Activated CD4-positive, alpha-beta T cell treated with anti-CD3 and anti-CD28 coated beads, Interleukin-2, amount 50 U/mL, for 48 hours (primary cell): Measurements from ENCODE around the gene MTMR2.

Experiments
- DNase-seq, 2 experiments: peaks; one replicate each; pipeline ENCODE4 v3.0.0-alpha.2; 2020

MTMR2 gene

GRCh38 chr11:95917193-95918036 is 6.5 kb downstream of the MTMR2 start:
- no peak for DNase-seq

GRCh38 chr11:95916049-95916448 is 7.9 kb downstream of the MTMR2 start:
- DNase-seq: no peak

DNA sequence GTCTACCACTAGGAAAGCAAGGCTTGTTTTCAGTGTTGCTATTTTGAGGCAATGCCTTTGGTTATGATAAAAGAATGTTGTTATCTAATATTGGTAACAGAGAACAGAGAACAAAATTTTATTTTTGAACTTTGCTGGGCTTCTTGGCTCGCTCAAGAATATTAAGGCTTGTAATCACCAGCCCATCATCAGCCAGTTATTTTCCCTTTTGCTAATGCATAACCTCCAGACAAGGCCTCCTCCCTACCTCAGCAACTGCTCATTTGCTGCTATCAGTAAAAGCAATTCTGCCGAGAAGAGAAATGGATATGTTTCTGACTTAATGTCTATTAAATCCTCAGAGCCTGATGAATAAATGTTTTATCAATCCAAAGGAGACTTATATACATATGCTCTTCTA is 8.9 kb downstream of the MTMR2 start:
- DNase-seq: no peak

DNA sequence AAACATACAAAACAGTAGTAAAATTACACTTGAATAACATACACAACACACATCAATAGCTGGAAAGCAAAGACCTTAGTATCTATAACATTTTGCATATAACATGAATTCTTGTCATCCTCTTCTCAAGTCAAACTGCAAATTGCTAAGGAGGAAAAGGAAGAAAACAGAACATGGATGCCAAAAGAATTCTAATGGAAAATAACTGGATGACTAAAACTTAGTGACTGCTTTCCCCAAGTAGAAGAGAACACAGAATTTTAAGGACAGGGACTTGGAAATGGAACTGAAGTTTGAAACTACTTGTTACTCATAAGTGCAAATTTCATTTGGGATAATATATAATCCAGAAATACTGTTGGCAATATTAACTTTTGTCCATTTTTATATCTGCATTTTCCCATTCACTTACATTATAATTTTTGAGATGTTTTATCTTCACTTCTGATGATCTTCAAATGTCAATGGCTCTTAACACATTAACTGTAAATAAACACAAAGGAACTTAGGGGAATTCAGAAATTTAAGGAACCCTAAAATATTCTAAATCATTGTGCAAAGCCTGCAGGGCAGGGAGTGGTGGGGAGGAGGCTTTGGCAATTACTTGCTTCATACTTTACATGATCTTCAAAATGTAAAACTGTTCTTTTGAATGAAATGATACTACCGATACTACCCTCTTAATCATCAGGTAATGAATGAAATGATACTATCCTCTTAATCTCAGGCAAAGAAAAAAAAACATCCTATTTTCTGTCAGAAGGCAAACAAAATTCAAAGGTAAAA is 9.9 kb downstream of the MTMR2 start:
- DNase-seq: no peak

GRCh38 chr11:95912902-95913560 is 10.9 kb downstream of the MTMR2 start:
- no peak for DNase-seq

DNA sequence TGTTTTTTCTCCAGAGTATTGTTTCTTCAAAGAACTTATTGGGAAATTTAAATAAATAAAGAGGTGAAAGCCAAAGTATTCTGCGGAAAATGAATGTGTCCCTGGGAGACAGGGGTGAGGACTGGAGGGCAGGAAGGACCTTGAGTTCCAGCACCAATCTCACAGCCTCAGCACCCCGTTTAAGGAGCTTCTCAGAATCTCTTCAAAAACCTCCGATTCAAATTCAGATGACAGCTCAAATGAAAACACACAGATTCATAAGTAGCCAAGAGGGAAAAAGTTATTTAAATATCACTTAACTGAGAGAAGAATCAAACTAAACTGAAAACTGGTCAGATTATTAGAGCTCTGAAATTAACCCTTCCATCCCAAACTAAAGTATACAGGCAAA is 12.5 kb downstream of the MTMR2 start:
- DNase-seq: no peak

DNA sequence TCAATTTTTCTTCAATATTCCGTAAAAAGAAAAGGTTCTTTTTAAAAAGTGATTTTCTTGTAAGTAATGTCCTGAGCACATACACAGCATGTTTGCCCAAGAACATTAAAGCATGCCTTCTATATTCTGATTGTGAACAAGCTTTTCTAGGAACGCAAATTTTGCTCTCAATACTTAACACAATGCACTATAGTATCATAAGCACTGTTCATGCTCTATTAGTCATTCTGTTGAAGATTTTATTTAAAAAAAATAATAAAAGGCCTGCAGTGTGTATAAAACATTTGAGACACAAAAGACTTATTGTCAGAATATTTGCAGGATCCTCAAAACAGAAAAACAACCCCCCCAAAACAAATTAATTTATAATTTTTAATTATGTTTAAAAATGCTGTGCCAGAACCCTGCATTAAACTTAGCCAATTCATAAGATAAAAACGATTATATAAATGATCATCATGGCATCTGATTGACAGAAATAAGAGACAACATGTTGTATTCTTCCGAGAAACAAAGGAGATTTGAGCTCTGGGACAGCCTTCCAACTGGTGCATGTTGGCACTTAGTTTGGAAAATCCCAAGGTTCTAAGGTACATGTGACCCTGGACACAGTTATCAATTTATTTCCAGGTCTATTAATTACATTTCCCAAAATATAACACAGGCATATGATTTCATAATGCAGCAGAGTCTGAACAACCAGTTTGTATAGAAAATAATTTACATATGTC is 13.1 kb downstream of the MTMR2 start:
- no peak for DNase-seq

DNA sequence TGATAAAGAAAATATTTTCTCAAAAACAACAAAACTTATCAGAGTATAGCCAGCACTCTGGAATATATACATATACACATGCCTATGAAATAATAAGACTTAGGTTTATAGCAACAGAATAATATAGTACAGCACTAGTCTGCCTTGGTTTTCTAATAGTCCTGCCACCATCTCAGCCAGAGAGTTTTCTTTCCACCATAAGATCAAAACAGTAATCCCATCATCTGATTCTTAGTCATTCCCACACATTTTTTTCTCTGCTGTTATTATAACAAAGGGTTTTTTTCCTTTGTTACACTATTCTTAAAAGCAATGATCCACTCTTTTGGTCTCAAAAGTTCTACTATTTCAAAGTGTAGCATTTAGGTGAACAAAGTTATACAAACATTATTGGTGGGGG is 15.1 kb downstream of the MTMR2 start:
- no peak for DNase-seq

- DNase-seq: no peak
Measured at GRCh38 chr11:95907476-95907875, 16.4 kb downstream of the MTMR2 start.

DNA sequence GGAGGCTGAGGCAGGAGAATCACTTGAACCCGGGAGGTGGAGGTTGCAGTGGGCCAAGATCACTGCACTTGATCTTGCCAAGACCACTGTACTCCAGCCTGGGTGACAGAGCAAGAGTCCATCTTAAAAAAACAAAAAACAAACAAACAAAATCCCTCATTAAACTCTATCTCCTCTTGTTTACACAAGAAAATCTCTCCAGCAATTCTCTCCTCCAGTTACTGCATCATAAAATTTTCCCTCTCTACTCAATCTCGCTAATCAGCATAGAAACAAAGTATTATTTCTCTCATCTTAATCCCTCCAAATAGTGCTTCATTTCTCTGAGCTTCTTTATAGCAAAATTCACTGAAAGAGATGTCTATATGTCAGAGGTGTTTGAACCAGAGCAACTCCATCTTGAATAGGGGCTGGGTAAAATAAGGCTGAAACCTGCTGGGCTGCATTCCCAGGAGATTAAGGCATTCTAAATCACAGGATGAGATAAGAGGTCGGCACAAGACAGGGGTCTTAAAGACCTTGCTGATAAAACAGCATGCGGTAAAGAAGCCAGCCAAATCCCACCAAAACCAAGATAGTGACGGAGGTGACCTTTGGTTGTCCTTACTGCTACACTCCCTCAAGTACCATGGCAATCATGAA is 19.8 kb downstream of the MTMR2 start:
- no peak for DNase-seq

DNA sequence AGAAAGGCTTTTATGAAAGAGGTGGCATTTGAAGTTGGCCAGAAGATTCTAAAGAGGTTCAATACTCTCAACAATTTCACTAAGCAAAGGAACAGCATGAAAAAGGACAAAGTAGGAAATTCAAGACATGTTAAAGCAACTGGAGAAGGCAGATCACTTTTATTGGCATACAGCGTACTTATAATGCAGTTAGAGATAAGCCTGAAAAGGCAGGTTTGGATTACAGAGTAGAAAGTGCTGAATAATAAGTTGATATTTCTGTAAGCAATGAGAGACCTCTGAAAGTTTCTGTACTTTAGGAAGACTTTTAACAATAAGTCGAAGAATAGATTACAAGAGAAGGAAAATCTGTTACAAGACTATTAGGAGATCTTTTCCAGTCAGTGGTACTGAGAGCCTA is 25.1 kb downstream of the MTMR2 start:
- DNase-seq: no peak

GRCh38 chr11:95897731-95898130 is 26.2 kb downstream of the MTMR2 start:
- no peak for DNase-seq

DNA sequence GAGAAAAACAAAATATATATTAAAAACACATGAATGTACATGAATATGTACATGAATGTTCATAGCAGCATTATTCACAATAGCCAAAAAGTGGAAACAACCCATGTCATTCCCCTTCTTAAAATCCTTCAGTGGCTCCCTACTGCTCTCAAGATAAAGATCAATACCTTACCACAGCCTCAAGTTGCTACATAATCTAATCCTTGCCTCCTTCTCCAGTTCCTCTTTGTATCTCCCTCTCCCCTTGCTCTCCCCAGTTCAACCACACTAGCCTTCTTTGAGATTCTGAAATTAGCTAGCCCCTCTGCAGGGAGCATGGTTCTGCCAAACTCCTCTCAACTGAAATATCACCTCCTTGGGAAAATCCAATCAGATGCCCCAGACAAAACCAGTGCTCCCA is 28.1 kb downstream of the MTMR2 start:
- no peak for DNase-seq

DNA sequence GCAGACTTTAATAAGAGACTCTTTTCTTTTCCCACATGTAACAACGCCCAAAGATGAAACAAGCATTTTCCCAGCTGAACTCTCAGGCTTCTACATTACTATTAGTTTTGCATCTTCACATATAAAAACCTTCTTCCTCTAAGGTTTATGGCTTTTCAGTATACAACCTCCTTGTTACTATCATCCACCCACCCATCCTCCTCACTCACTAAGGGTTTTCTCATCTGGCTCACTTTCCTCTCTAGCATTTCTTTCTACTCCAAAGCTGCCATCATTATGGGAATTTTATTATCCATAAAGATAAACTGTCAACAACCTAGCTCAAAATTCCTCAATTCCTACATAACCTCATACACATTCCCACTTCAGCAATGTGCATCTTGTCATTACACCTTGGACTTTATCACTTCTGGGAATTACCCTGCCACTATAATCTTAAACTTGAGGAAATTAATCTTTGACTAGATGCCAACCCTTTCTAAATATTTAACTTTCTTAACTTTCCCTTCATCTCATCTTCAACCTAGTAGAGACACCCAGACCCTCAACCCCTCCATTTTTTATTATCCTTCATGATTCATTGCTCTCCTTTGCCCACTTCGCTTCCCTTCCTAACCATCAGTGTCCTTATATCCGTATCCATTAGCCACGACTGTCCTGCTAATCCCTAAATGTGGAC is 30.9 kb downstream of the MTMR2 start:
- no peak for DNase-seq

DNA sequence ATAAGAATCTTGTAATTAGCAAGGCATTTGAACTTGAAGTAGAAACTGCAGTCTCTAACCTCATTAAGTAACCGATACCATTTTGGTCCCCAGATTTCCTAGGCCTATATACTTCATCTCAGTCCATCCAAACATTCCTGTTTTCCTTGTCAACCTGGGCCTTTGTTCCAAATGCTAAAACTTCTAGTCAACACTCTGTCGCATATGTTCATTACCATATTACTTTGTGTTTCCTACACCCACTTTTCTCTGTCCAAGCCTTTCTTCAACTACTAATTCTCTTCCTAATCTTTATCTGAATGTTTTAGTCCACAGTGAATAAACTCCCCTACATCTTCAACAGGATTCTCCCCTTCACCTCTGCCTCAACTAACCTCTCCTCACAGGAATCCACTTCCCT is 31.4 kb downstream of the MTMR2 start:
- no peak for DNase-seq

- DNase-seq: no peak
Measured at GRCh38 chr11:95891423-95892170, 32.3 kb downstream of the MTMR2 start.

DNA sequence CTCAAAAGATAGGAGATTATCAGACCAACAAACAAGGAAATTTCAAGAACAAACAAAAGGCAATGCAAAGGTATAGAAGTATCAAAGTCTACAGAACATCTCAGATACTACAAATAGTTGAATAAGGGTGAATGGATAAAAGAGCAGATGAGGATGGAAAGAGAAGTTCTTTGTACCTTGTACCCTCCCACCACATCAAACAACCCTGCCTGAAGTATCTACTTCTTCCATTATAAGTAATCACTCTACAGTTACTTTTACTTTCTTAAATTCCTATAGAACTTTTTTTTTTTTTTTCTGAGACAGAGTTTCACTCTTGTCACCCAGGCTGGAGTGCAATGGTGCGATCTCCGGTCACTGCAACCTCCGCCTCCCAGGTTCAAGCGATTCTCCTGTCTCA is 35.1 kb downstream of the MTMR2 start:
- DNase-seq: no peak

DNA sequence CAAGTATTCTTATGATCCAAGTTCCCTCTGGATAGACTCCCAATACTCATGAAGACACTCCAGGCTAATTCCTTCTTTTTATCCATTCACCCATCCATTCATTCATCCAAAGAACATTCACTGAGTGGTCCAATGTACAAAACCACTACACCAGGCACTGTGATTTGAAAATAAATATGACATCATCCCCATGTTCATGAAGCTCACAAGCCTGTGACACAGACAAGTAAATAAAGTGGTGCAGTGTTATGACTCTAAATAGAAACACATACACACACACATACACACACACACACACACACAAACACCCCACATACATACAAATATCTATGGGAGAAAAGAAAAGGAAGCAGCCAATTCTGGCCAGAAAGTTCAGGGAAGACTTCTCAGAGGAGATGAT is 35.5 kb downstream of the MTMR2 start:
- DNase-seq: no peak

DNA sequence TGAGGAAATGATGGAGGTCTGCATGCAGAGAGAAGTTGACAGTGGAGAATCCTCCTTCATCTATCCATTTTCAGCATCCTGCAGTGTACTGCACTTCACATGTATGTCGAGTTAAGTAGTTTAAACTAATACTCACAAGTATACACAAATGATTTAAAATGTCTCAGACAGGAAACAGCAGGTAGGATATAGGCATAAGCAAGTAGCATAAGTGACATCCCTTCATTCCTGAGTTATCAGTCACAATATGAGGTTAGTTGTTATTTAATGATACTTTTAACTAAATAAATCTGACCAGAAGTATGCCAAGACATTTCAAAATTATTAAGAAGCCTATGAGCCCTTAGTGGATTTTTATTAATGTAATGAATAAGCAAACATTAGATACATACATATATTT is 37.4 kb downstream of the MTMR2 start:
- DNase-seq: no peak

DNA sequence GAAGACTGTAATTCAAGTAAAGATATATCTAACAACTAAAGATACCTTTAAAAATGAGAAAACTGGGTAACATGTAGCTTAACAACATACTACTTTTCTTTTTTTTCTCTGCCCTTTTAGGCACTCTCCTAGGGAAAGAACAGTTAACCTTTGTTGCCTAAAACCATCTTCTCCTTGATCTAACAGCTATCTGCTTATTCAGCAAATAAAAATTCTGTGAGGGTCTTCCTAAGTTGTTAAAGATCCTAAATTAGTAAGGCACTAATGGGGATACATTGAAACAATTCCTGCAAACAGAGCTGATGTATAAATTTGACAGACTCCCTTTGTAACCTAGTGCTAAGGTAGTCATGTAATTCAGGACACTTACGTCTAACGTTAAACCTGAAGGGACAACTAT is 39.1 kb downstream of the MTMR2 start:
- no peak for DNase-seq

GRCh38 chr11:95884376-95884775 is 39.5 kb downstream of the MTMR2 start:
- DNase-seq: no peak
